Measurements from ENCODE around the gene TADA2B.

Gene TADA2B

DNA sequence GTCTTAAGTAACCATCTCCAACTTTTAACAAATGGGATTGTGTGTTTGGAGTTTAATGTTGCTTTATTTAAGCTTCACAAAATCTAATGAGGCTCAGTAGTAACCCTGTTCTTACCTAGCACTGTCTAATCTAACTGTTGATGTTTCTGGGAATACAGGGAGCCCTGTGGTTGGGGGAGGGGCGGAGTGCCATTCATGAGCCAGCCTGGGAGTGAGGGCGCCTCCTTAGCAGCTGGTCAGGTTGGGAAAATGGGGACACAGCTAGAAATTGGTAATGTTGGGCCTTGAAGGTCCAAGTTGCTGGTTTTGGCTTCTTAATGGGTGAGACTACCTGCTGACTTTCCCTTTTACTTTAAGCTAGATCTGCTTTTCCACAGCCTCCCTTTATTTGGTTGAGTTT lies 22.9 kb upstream of the TADA2B start:
- no peak overlapping the region for H3K9ac ChIP-seq (ENCODE audit: low read depth, low read length)
- H3K4me1 ChIP-seq (ENCODE audit: control insufficient read depth, insufficient read depth, low read length), result peaks cover 3% of the 10 kb centered on the region
- H3K4me3 ChIP-seq (ENCODE audit: low read depth, low read length), result no peak overlapping the region
- H3K27me3 ChIP-seq (ENCODE audit: control insufficient read depth, insufficient read depth, low read length), result no peaks in the 10 kb centered on the region
- peaks cover 50% of the 10 kb centered on the region for H3K36me3 ChIP-seq (ENCODE audit: control insufficient read depth, insufficient read depth, low read length)
- H3K9me3 ChIP-seq (ENCODE audit: control insufficient read depth, insufficient read depth, low read length), result no peaks in the 10 kb centered on the region

GRCh38 chr4:7020856-7021255 lies 22.3 kb upstream of the TADA2B start:
- H3K9me3 ChIP-seq (ENCODE audit: control insufficient read depth, insufficient read depth, low read length), result no peaks in the 10 kb centered on the region
- no peak overlapping the region for H3K4me3 ChIP-seq (ENCODE audit: low read depth, low read length)
- peaks cover 47% of the 10 kb centered on the region for H3K36me3 ChIP-seq (ENCODE audit: control insufficient read depth, insufficient read depth, low read length)

GRCh38 chr4:7021355-7021754 lies 21.8 kb upstream of the TADA2B start:
- peaks cover 3% of the 10 kb centered on the region for H3K4me1 ChIP-seq (ENCODE audit: control insufficient read depth, insufficient read depth, low read length)
- H3K9me3 ChIP-seq (ENCODE audit: control insufficient read depth, insufficient read depth, low read length), result no peaks in the 10 kb centered on the region
- H3K9ac ChIP-seq (ENCODE audit: low read depth, low read length), result no peak overlapping the region
- H3K27me3 ChIP-seq (ENCODE audit: control insufficient read depth, insufficient read depth, low read length), result no peaks in the 10 kb centered on the region
- peaks cover 44% of the 10 kb centered on the region for H3K36me3 ChIP-seq (ENCODE audit: control insufficient read depth, insufficient read depth, low read length)
- H3K4me3 ChIP-seq (ENCODE audit: low read depth, low read length), result no peak overlapping the region

More at GRCh38 chr4:7020856-7021255, 22.3 kb upstream of the TADA2B start:
- Histone ChIP-seq H3K9ac (ENCODE audit: low read depth, low read length) (no peak overlapping the region), H3K27me3 (ENCODE audit: control insufficient read depth, insufficient read depth, low read length) (no peaks in the 10 kb centered on the region), H3K4me1 (ENCODE audit: control insufficient read depth, insufficient read depth, low read length) (peaks cover 3% of the 10 kb centered on the region)

DNA sequence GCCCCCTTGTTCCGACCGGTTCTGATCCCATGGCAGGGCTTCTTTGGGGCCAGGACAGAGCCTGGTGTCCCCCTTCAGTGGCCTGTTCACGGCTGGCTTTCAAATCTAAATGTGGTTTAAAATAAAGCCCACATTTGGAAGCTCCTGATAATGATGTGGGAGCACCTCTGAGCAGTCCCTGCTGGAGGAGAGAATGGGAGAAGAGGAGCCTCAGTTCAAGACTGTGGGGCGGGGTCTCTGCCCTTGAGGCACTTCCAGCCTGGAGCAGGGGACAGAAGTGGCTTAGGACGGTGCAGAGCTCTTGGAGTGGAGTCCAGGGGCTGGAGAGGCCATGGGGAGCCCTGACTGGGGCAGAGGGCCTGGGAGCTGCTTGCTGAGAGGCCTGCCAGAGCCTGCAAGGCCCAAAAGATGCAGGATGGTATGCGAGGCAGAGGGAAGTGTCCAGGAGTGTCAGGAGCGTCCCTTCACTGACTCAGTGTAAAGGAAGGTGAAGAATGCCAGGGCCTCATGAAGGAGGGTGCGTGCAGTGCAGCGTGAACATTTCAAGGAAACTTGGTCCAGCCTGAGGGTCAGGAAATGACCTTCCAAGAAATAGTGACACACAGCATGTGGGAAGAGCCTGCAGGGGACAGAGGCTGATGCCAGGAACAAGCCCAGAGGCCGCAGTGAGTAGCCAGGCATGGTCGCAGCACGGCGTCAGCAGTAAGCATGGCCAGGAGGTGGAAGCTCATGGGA lies 21.1 kb upstream of the TADA2B start:
- Histone ChIP-seq H3K4me3 (ENCODE audit: low read depth, low read length) (no peak overlapping the region), H3K36me3 (ENCODE audit: control insufficient read depth, insufficient read depth, low read length) (peaks cover 41% of the 10 kb centered on the region), H3K9ac (ENCODE audit: low read depth, low read length) (no peak overlapping the region)

GRCh38 chr4:7023486-7023885 lies 19.7 kb upstream of the TADA2B start:
- no peak overlapping the region for H3K4me3 ChIP-seq (ENCODE audit: low read depth, low read length)
- H3K4me1 ChIP-seq (ENCODE audit: control insufficient read depth, insufficient read depth, low read length), result peaks cover 3% of the 10 kb centered on the region
- peaks cover 41% of the 10 kb centered on the region for H3K36me3 ChIP-seq (ENCODE audit: control insufficient read depth, insufficient read depth, low read length)
- no peaks in the 10 kb centered on the region for H3K9me3 ChIP-seq (ENCODE audit: control insufficient read depth, insufficient read depth, low read length)
- H3K9ac ChIP-seq (ENCODE audit: low read depth, low read length), result no peak overlapping the region
- H3K27me3 ChIP-seq (ENCODE audit: control insufficient read depth, insufficient read depth, low read length), result no peaks in the 10 kb centered on the region

More for the DNA sequence above, 21.1 kb upstream of the TADA2B start:
- H3K4me1 ChIP-seq (ENCODE audit: control insufficient read depth, insufficient read depth, low read length), result peaks cover 3% of the 10 kb centered on the region
- H3K9me3 ChIP-seq (ENCODE audit: control insufficient read depth, insufficient read depth, low read length), result no peaks in the 10 kb centered on the region
- no peaks in the 10 kb centered on the region for H3K27me3 ChIP-seq (ENCODE audit: control insufficient read depth, insufficient read depth, low read length)

- peaks cover 41% of the 10 kb centered on the region for H3K36me3 ChIP-seq (ENCODE audit: control insufficient read depth, insufficient read depth, low read length)
- no peaks in the 10 kb centered on the region for H3K27me3 ChIP-seq (ENCODE audit: control insufficient read depth, insufficient read depth, low read length)
- H3K9me3 ChIP-seq (ENCODE audit: control insufficient read depth, insufficient read depth, low read length), result no peaks in the 10 kb centered on the region
- no peak overlapping the region for H3K4me3 ChIP-seq (ENCODE audit: low read depth, low read length)
- peaks cover 3% of the 10 kb centered on the region for H3K4me1 ChIP-seq (ENCODE audit: control insufficient read depth, insufficient read depth, low read length)
- H3K9ac ChIP-seq (ENCODE audit: low read depth, low read length), result no peak overlapping the region
These were observed 19.3 kb upstream of the TADA2B start for GRCh38 chr4:7023901-7024300.

GRCh38 chr4:7024336-7024890 lies 18.8 kb upstream of the TADA2B start:
- H3K27me3 ChIP-seq (ENCODE audit: control insufficient read depth, insufficient read depth, low read length), result no peaks in the 10 kb centered on the region
- H3K9ac ChIP-seq (ENCODE audit: low read depth, low read length), result no peak overlapping the region
- H3K36me3 ChIP-seq (ENCODE audit: control insufficient read depth, insufficient read depth, low read length), result peaks cover 41% of the 10 kb centered on the region
- peaks cover 3% of the 10 kb centered on the region for H3K4me1 ChIP-seq (ENCODE audit: control insufficient read depth, insufficient read depth, low read length)
- no peak overlapping the region for H3K4me3 ChIP-seq (ENCODE audit: low read depth, low read length)
- no peaks in the 10 kb centered on the region for H3K9me3 ChIP-seq (ENCODE audit: control insufficient read depth, insufficient read depth, low read length)

GRCh38 chr4:7025040-7025602 lies 18.1 kb upstream of the TADA2B start:
- Histone ChIP-seq H3K4me3 (ENCODE audit: low read depth, low read length) (no peak overlapping the region), H3K4me1 (ENCODE audit: control insufficient read depth, insufficient read depth, low read length) (peaks cover 3% of the 10 kb centered on the region), H3K27me3 (ENCODE audit: control insufficient read depth, insufficient read depth, low read length) (no peaks in the 10 kb centered on the region), H3K9ac (ENCODE audit: low read depth, low read length) (no peak overlapping the region), H3K36me3 (ENCODE audit: control insufficient read depth, insufficient read depth, low read length) (peaks cover 43% of the 10 kb centered on the region), H3K9me3 (ENCODE audit: control insufficient read depth, insufficient read depth, low read length) (no peaks in the 10 kb centered on the region)

- no peaks in the 10 kb centered on the region for H3K27me3 ChIP-seq (ENCODE audit: control insufficient read depth, insufficient read depth, low read length)
These were observed 17.1 kb upstream of the TADA2B start for GRCh38 chr4:7026107-7026506.

DNA sequence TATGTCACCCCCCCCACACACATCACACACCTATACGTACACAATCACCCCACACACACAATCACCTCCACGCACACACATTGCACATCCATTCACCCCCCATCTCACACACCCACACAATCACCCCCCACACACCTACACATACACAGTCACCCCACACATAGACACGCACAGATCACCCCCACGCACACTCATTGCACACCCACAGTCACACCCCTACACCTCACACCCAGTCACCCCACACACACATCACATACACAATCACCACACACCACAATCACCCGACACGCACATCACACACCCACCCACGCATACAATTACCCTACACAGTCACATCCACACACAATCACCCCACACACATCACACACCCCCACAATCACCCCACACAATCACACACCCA lies 15.9 kb upstream of the TADA2B start:
- Histone ChIP-seq H3K4me3 (ENCODE audit: low read depth, low read length) (no peak overlapping the region), H3K36me3 (ENCODE audit: control insufficient read depth, insufficient read depth, low read length) (peaks cover 53% of the 10 kb centered on the region), H3K27me3 (ENCODE audit: control insufficient read depth, insufficient read depth, low read length) (no peaks in the 10 kb centered on the region), H3K4me1 (ENCODE audit: control insufficient read depth, insufficient read depth, low read length) (no peaks in the 10 kb centered on the region), H3K9ac (ENCODE audit: low read depth, low read length) (no peak overlapping the region), H3K9me3 (ENCODE audit: control insufficient read depth, insufficient read depth, low read length) (no peaks in the 10 kb centered on the region)

More at GRCh38 chr4:7026107-7026506, 17.1 kb upstream of the TADA2B start:
- no peak overlapping the region for H3K4me3 ChIP-seq (ENCODE audit: low read depth, low read length)
- no peak overlapping the region for H3K9ac ChIP-seq (ENCODE audit: low read depth, low read length)
- no peaks in the 10 kb centered on the region for H3K9me3 ChIP-seq (ENCODE audit: control insufficient read depth, insufficient read depth, low read length)
- H3K36me3 ChIP-seq (ENCODE audit: control insufficient read depth, insufficient read depth, low read length), result peaks cover 46% of the 10 kb centered on the region
- no peaks in the 10 kb centered on the region for H3K4me1 ChIP-seq (ENCODE audit: control insufficient read depth, insufficient read depth, low read length)

DNA sequence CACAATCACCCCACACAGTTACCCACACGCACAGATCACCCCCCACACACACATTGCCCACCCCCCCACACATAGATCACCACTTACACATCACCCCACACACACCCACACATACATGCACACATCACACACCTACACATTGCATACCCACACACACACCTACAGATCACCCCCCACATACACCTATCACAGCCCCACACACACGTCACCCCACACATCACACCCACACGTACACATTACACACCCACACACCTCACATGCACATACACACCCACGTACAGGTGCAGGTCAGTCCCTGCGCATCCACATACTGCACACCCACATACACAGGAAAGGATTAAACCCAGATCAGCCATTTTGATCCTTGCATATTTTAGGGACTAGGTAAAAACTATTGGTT lies 15.3 kb upstream of the TADA2B start:
- H3K27me3 ChIP-seq (ENCODE audit: control insufficient read depth, insufficient read depth, low read length), result no peaks in the 10 kb centered on the region
- peaks cover 54% of the 10 kb centered on the region for H3K36me3 ChIP-seq (ENCODE audit: control insufficient read depth, insufficient read depth, low read length)

DNA sequence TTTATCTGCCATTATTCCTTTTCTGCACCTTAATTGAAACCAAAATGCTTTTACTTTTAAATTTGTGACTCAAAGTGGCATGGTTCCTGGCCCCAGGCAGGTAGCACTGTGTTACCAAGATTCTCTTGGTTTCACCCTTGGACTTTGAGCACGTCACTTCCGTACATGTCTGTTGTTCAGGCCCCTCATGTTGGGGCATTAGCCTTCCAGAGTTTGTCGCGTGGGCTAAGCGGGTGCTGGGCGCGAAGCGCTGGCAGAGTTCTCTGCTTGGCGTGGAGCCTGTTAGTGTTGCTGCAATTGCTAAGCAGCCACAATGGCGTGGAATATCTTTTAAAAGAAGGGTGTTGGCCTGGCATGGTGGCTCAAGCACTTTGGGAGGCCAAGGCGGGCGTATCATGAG lies 14.0 kb upstream of the TADA2B start:
- Histone ChIP-seq H3K4me3 (ENCODE audit: low read depth, low read length) (no peak overlapping the region), H3K27me3 (ENCODE audit: control insufficient read depth, insufficient read depth, low read length) (no peaks in the 10 kb centered on the region), H3K9me3 (ENCODE audit: control insufficient read depth, insufficient read depth, low read length) (no peaks in the 10 kb centered on the region), H3K36me3 (ENCODE audit: control insufficient read depth, insufficient read depth, low read length) (peaks cover 47% of the 10 kb centered on the region), H3K4me1 (ENCODE audit: control insufficient read depth, insufficient read depth, low read length) (no peaks in the 10 kb centered on the region), H3K9ac (ENCODE audit: low read depth, low read length) (no peak overlapping the region)

More for the DNA sequence above, 15.3 kb upstream of the TADA2B start:
- Histone ChIP-seq H3K9me3 (ENCODE audit: control insufficient read depth, insufficient read depth, low read length) (no peaks in the 10 kb centered on the region), H3K4me3 (ENCODE audit: low read depth, low read length) (no peak overlapping the region), H3K9ac (ENCODE audit: low read depth, low read length) (no peak overlapping the region), H3K4me1 (ENCODE audit: control insufficient read depth, insufficient read depth, low read length) (no peaks in the 10 kb centered on the region)

Measured in iPS-15b (cell line).